Neuron (in vitro differentiated cells): ENCODE results near the gene CCDC6.
"Not testable (repeated sequence)": the region's sequence is repeated elsewhere in the genome, so short reads cannot be mapped to it uniquely, and the experiment has no call there.

Experiments
- H2AFZ ChIP-seq: one replicate; pipeline ENCODE4 v1.6.1; 2013; ENCODE audit warnings: low read depth, mild to moderate bottlenecking, inconsistent platforms, low read length, moderate library complexity
- H3K27me3 ChIP-seq: one replicate; pipeline ENCODE4 v1.6.1; 2013; ENCODE audit warnings: low read length; ENCODE audit not compliant: insufficient read depth
- H3K36me3 ChIP-seq: one replicate; pipeline ENCODE4 v1.6.1; 2013; ENCODE audit warnings: low read length; ENCODE audit not compliant: insufficient read depth
- H3K4me1 ChIP-seq: one replicate; pipeline ENCODE4 v1.6.1; 2013; ENCODE audit warnings: low read length; ENCODE audit not compliant: insufficient read depth
- H3K4me3 ChIP-seq: 2 replicates; pipeline ENCODE4 v1.5.1; 2013; ENCODE audit warnings: mild to moderate bottlenecking, low read length, moderate library complexity
- H3K9me3 ChIP-seq: one replicate; pipeline ENCODE4 v1.6.1; 2013; ENCODE audit warnings: low read length

CCDC6 gene

GRCh38 chr10:59771162-59771807 is 135.1 kb downstream of the CCDC6 start:
- Histone ChIP-seq H3K4me3 (no peak overlapping the region), H3K4me1 (no peaks in the 10 kb centered on the region), H3K9me3 (peaks cover 2% of the 10 kb centered on the region), H3K36me3 (no peaks in the 10 kb centered on the region), H2AFZ (no peak overlapping the region), H3K27me3 (no peaks in the 10 kb centered on the region)

GRCh38 chr10:59770689-59771088 is 135.7 kb downstream of the CCDC6 start:
- Histone ChIP-seq H3K36me3 (no peaks in the 10 kb centered on the region), H2AFZ (no peak overlapping the region), H3K4me3 (no peak overlapping the region), H3K9me3 (peaks cover 2% of the 10 kb centered on the region), H3K27me3 (no peaks in the 10 kb centered on the region), H3K4me1 (no peaks in the 10 kb centered on the region)

GRCh38 chr10:59762505-59762904 is 143.9 kb downstream of the CCDC6 start:
- H3K27me3 ChIP-seq = no peaks in the 10 kb centered on the region
- H3K36me3 ChIP-seq = no peaks in the 10 kb centered on the region
- no peaks in the 10 kb centered on the region for H3K4me1 ChIP-seq
- H3K4me3 ChIP-seq = no peak overlapping the region
- H3K9me3 ChIP-seq = no peaks in the 10 kb centered on the region
- H2AFZ ChIP-seq = no peak overlapping the region

GRCh38 chr10:59757966-59758365 is 148.4 kb downstream of the CCDC6 start:
- Histone ChIP-seq H3K27me3 (no peaks in the 10 kb centered on the region), H3K4me1 (no peaks in the 10 kb centered on the region), H3K36me3 (no peaks in the 10 kb centered on the region), H2AFZ (no peak overlapping the region), H3K4me3 (no peak overlapping the region), H3K9me3 (no peaks in the 10 kb centered on the region)

GRCh38 chr10:59754951-59755350 is 151.4 kb downstream of the CCDC6 start:
- Histone ChIP-seq H3K4me1 (no peaks in the 10 kb centered on the region), H3K27me3 (no peaks in the 10 kb centered on the region), H3K9me3 (no peaks in the 10 kb centered on the region), H3K4me3 (no peak overlapping the region), H2AFZ (no peak overlapping the region), H3K36me3 (no peaks in the 10 kb centered on the region)

GRCh38 chr10:59753267-59753666 is 153.1 kb downstream of the CCDC6 start, which contains the start of gene MRLN:
Gene MRLN (minus strand): TSS chr10:59753455.
- no peaks in the 10 kb centered on the region for H3K27me3 ChIP-seq
- H3K4me1 ChIP-seq = no peaks in the 10 kb centered on the region
- H2AFZ ChIP-seq = no peak within 1 kb of the TSS
- no peaks in the 10 kb centered on the region for H3K9me3 ChIP-seq
- no peaks in the 10 kb centered on the region for H3K36me3 ChIP-seq
- H3K4me3 ChIP-seq = no peak within 1 kb of the TSS

- Histone ChIP-seq H3K36me3 (no peaks in the 10 kb centered on the region), H2AFZ (no peak overlapping the region), H3K9me3 (no peaks in the 10 kb centered on the region), H3K4me1 (no peaks in the 10 kb centered on the region), H3K4me3 (no peak overlapping the region), H3K27me3 (no peaks in the 10 kb centered on the region)
Measured at GRCh38 chr10:59752278-59752940, 153.9 kb downstream of the CCDC6 start.

- no peak overlapping the region for H2AFZ ChIP-seq
- no peaks in the 10 kb centered on the region for H3K36me3 ChIP-seq
- H3K4me3 ChIP-seq = no peak overlapping the region
- H3K9me3 ChIP-seq = no peaks in the 10 kb centered on the region
- H3K4me1 ChIP-seq = no peaks in the 10 kb centered on the region
- H3K27me3 ChIP-seq = no peaks in the 10 kb centered on the region
Measured at GRCh38 chr10:59750155-59750945, 156.0 kb downstream of the CCDC6 start.

GRCh38 chr10:59748834-59749233 is 157.5 kb downstream of the CCDC6 start:
- H3K4me3 ChIP-seq = no peak overlapping the region
- no peaks in the 10 kb centered on the region for H3K36me3 ChIP-seq
- H2AFZ ChIP-seq = no peak overlapping the region
- H3K4me1 ChIP-seq = no peaks in the 10 kb centered on the region
- no peaks in the 10 kb centered on the region for H3K9me3 ChIP-seq
- H3K27me3 ChIP-seq = no peaks in the 10 kb centered on the region

- no peak overlapping the region for H3K4me3 ChIP-seq
- H2AFZ ChIP-seq = no peak overlapping the region
- H3K36me3 ChIP-seq = no peaks in the 10 kb centered on the region
- H3K27me3 ChIP-seq = no peaks in the 10 kb centered on the region
- no peaks in the 10 kb centered on the region for H3K4me1 ChIP-seq
- H3K9me3 ChIP-seq = peaks cover 3% of the 10 kb centered on the region
Measured at GRCh38 chr10:59745163-59745650, 161.1 kb downstream of the CCDC6 start.

GRCh38 chr10:59744762-59745161 is 161.6 kb downstream of the CCDC6 start:
- not testable (repeated sequence) for H3K4me3 ChIP-seq, H2AFZ ChIP-seq, H3K9me3 ChIP-seq, H3K36me3 ChIP-seq, H3K27me3 ChIP-seq, H3K4me1 ChIP-seq

GRCh38 chr10:59744156-59744555 is 162.2 kb downstream of the CCDC6 start:
- not testable (repeated sequence) for H3K4me3 ChIP-seq, H2AFZ ChIP-seq, H3K27me3 ChIP-seq, H3K36me3 ChIP-seq, H3K9me3 ChIP-seq, H3K4me1 ChIP-seq

- Histone ChIP-seq H2AFZ (no peak overlapping the region), H3K27me3 (no peaks in the 10 kb centered on the region), H3K4me1 (no peaks in the 10 kb centered on the region), H3K9me3 (peaks cover 3% of the 10 kb centered on the region), H3K4me3 (no peak overlapping the region), H3K36me3 (no peaks in the 10 kb centered on the region)
Measured at GRCh38 chr10:59741583-59741982, 164.8 kb downstream of the CCDC6 start.
